Measurements from ENCODE around the gene FGF14.

- TF ChIP-seq CTCF (IDR thresholded peaks at IDR 0.05; ENCODE audit: low read depth, low read length, poor library complexity, severe bottlenecking) (no peak), EZH2phosphoT487 (IDR thresholded peaks at IDR 0.05; ENCODE audit: borderline replicate concordance, low read length) (no peak)
These were observed 352.0 kb downstream of the FGF14 start for GRCh38 chr13:102049853-102050252.

Data from DOHH2 (cell line).